Measurements from ENCODE around the gene FGD4.
"Not testable (repeated sequence)": the region's sequence is repeated elsewhere in the genome, so short reads cannot be mapped to it uniquely, and the experiment has no call there.

Gene FGD4

GRCh38 chr12:32494656-32495055 is 95.3 kb downstream of the FGD4 start:
- DNase-seq (ENCODE audit: low spot score): no peak

GRCh38 chr12:32496946-32497345 is 97.6 kb downstream of the FGD4 start:
- DNase-seq (ENCODE audit: low spot score): no peak

GRCh38 chr12:32497864-32498263 is 98.5 kb downstream of the FGD4 start:
- no peak for DNase-seq (ENCODE audit: low spot score)

GRCh38 chr12:32499048-32499447 is 99.7 kb downstream of the FGD4 start:
- no peak for DNase-seq (ENCODE audit: low spot score)

GRCh38 chr12:32501835-32502333 is 102.5 kb downstream of the FGD4 start:
- DNase-seq (ENCODE audit: low spot score): peak; percentile 93

- peak; percentile 33 for DNase-seq (ENCODE audit: low spot score)
Observed at GRCh38 chr12:32502693-32503502, 103.5 kb downstream of the FGD4 start.

GRCh38 chr12:32503730-32504129 is 104.4 kb downstream of the FGD4 start:
- no peak for DNase-seq (ENCODE audit: low spot score)

- DNase-seq (ENCODE audit: low spot score): no peak
Observed at GRCh38 chr12:32504591-32504990, 105.2 kb downstream of the FGD4 start.

- no peak for DNase-seq (ENCODE audit: low spot score)
Observed at GRCh38 chr12:32505067-32505945, 105.9 kb downstream of the FGD4 start.

GRCh38 chr12:32507096-32507941 is 108.0 kb downstream of the FGD4 start:
- not testable (repeated sequence) for DNase-seq (ENCODE audit: low spot score)

- no peak for DNase-seq (ENCODE audit: low spot score)
Observed at GRCh38 chr12:32507942-32508320, 108.6 kb downstream of the FGD4 start.

GRCh38 chr12:32508626-32509025 is 109.3 kb downstream of the FGD4 start:
- DNase-seq (ENCODE audit: low spot score): no peak

GRCh38 chr12:32509328-32510091 is 110.2 kb downstream of the FGD4 start:
- no peak for DNase-seq (ENCODE audit: low spot score)

- not testable (repeated sequence) for DNase-seq (ENCODE audit: low spot score)
Observed at GRCh38 chr12:32511976-32512375, 112.6 kb downstream of the FGD4 start.

GRCh38 chr12:32512379-32512778 is 113.0 kb downstream of the FGD4 start:
- no peak for DNase-seq (ENCODE audit: low spot score)

- no peak for DNase-seq (ENCODE audit: low spot score)
Observed at GRCh38 chr12:32512910-32513309, 113.6 kb downstream of the FGD4 start.

GRCh38 chr12:32515137-32515873 is 115.9 kb downstream of the FGD4 start:
- DNase-seq (ENCODE audit: low spot score): no peak

GRCh38 chr12:32516230-32516629 is 116.9 kb downstream of the FGD4 start:
- DNase-seq (ENCODE audit: low spot score): no peak

GRCh38 chr12:32517966-32518365 is 118.6 kb downstream of the FGD4 start:
- DNase-seq (ENCODE audit: low spot score): no peak

GRCh38 chr12:32519047-32519446 is 119.7 kb downstream of the FGD4 start:
- DNase-seq (ENCODE audit: low spot score): no peak
